ENCODE results near the gene PRR15.
"Not testable (repeated sequence)": the region's sequence is repeated elsewhere in the genome, so short reads cannot be mapped to it uniquely, and the experiment has no call there.

The PRR15 gene, protein sequence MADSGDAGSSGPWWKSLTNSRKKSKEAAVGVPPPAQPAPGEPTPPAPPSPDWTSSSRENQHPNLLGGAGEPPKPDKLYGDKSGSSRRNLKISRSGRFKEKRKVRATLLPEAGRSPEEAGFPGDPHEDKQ

DNA sequence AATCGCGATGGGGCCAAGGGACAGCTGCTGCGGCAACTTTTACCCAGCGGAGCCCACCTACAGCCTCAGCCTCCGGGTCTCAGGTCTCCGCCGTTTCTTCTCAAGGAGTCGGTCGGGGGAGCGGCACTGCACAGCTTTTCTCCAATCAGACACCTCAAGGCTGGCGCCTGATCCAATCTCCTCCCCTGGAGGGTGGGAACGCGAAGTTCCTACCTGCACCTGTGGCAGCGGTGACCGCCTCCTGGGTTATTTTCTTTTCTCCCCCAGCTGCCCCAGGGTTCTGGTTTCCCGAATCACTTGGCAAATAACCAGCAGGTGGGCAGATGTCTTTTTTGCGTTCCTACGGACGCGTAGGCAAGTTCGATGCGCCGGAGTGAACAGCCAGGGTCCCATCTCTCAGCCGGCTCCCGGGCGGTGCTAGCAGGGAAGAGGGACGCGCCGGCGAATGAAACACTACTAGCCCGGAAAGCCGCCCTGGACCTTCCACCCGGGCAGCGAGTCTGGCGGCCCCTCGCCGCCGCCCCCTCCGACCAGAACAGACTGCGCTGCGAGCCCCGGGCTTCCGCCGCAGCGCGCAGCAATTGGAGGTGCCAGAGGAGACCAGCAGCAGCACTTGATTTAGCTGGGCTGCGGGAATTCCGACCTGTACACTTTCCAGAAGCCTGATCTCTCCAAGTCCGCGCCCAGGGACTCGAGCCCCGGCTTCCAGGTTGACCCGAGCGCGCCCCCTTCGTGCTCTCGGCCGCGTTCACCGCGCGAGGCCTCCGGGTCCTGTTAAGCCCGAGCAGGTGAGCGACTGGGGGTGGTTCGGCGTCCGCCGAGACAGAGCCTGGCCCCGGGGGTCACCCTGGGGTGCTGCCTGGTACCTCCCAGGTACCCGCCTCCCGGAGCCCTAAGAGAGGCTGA, at the start of gene PRR15:
Gene PRR15 (plus strand): TSS at position 246 of the 906 bp plus-strand sequence. CDS start 2,495 bp downstream, outside the sequence.
- peak; percentile 30 for DNase-seq
- Histone ChIP-seq H3K27ac (no peak within 1 kb of the TSS), H3K4me3 (ENCODE audit: low read depth, low read length) (peak within 1 kb of the TSS; percentile 61), H3K36me3 (replicated peaks) (no peaks in the 10 kb centered on the region), H3K27me3 (replicated peaks) (peaks cover 11% of the 10 kb centered on the region)
- TF ChIP-seq, protein P1, sequence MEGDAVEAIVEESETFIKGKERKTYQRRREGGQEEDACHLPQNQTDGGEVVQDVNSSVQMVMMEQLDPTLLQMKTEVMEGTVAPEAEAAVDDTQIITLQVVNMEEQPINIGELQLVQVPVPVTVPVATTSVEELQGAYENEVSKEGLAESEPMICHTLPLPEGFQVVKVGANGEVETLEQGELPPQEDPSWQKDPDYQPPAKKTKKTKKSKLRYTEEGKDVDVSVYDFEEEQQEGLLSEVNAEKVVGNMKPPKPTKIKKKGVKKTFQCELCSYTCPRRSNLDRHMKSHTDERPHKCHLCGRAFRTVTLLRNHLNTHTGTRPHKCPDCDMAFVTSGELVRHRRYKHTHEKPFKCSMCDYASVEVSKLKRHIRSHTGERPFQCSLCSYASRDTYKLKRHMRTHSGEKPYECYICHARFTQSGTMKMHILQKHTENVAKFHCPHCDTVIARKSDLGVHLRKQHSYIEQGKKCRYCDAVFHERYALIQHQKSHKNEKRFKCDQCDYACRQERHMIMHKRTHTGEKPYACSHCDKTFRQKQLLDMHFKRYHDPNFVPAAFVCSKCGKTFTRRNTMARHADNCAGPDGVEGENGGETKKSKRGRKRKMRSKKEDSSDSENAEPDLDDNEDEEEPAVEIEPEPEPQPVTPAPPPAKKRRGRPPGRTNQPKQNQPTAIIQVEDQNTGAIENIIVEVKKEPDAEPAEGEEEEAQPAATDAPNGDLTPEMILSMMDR (IDR thresholded peaks at IDR 0.05; ENCODE audit: low read depth, low read length, missing control alignments) = no peak
- in situ Hi-C loops (cut with HindIII; ENCODE audit: low pct_ligation_motif_present, low sequenced_read_pairs) = no loop called here

DNA sequence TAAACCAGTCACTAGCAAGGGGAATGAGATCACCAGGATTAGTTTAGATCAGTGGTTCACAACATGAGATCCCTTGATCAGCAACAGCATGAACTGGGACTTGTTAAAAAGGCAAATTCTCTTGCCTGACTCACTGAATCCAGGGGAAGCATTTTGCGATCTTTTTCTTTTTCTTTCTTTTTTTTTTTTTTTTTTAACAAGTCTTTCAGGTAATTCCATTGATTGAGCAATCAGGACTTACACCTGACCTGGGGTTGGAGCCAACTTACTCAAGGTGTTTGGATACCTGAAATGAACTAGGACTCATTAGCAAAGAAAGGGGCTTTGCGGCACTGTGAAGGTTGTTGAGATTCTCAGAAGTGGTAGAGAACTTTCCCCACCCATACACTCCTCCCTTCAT, 47.1 kb upstream of the PRR15 start:
- DNase-seq = no peak
- no peaks in the 10 kb centered on the region for H3K27me3 ChIP-seq (replicated peaks)
- TF ChIP-seq, protein P1 (IDR thresholded peaks at IDR 0.05; ENCODE audit: low read depth, low read length, missing control alignments) = no peak
- no peaks in the 10 kb centered on the region for H3K36me3 ChIP-seq (replicated peaks)
- in situ Hi-C loops (cut with HindIII; ENCODE audit: low pct_ligation_motif_present, low sequenced_read_pairs) = no loop called here
- H3K4me3 ChIP-seq (ENCODE audit: low read depth, low read length) = no peak overlapping the region
- H3K27ac ChIP-seq = no peak overlapping the region

GRCh38 chr7:29518616-29519015, 45.0 kb upstream of the PRR15 start:
- TF ChIP-seq, protein P1 (IDR thresholded peaks at IDR 0.05; ENCODE audit: low read depth, low read length, missing control alignments) = no peak
- no peaks in the 10 kb centered on the region for H3K36me3 ChIP-seq (replicated peaks)
- no peak overlapping the region for H3K4me3 ChIP-seq (ENCODE audit: low read depth, low read length)
- in situ Hi-C loops (cut with HindIII; ENCODE audit: low pct_ligation_motif_present, low sequenced_read_pairs) = no loop called here
- DNase-seq = no peak
- H3K27me3 ChIP-seq (replicated peaks) = no peaks in the 10 kb centered on the region
- H3K27ac ChIP-seq = no peak overlapping the region

DNA sequence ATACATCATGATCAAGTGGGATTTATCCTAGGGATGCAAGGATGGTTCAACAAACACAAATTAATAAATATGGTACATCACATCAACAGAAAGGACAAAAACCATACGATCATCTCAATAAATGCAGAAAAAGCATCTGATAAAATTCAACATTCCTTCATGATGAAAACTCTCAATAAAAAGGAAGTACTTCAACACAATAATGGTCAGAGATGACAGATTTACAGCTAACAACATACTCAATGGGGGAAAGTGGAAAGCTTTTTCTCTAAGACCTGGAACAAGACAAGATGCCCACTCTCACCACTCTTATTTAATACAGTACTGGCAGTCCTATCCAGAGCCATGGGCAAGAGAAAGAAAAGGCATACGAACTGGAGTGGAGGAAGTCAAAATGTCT, 39.9 kb upstream of the PRR15 start:
- no peaks in the 10 kb centered on the region for H3K27me3 ChIP-seq (replicated peaks)
- TF ChIP-seq, protein P1 (IDR thresholded peaks at IDR 0.05; ENCODE audit: low read depth, low read length, missing control alignments) = no peak
- DNase-seq = no peak
- H3K27ac ChIP-seq = no peak overlapping the region
- in situ Hi-C loops (cut with HindIII; ENCODE audit: low pct_ligation_motif_present, low sequenced_read_pairs) = no loop called here
- H3K4me3 ChIP-seq (ENCODE audit: low read depth, low read length) = no peak overlapping the region
- H3K36me3 ChIP-seq (replicated peaks) = no peaks in the 10 kb centered on the region

- TF ChIP-seq, protein P1 (IDR thresholded peaks at IDR 0.05; ENCODE audit: low read depth, low read length, missing control alignments) = no peak
- Histone ChIP-seq H3K27ac (no peak overlapping the region), H3K27me3 (replicated peaks) (no peaks in the 10 kb centered on the region), H3K4me3 (ENCODE audit: low read depth, low read length) (no peak overlapping the region), H3K36me3 (replicated peaks) (no peaks in the 10 kb centered on the region)
- in situ Hi-C loops (cut with HindIII; ENCODE audit: low pct_ligation_motif_present, low sequenced_read_pairs) = no loop called here
- no peak for DNase-seq
These were observed 36.0 kb upstream of the PRR15 start for GRCh38 chr7:29527505-29528108.

- H3K4me3 ChIP-seq (ENCODE audit: low read depth, low read length); H3K27ac ChIP-seq; H3K27me3 ChIP-seq (replicated peaks); DNase-seq; in situ Hi-C loops (cut with HindIII; ENCODE audit: low pct_ligation_motif_present, low sequenced_read_pairs); H3K36me3 ChIP-seq (replicated peaks): not testable (repeated sequence)
These were observed 35.1 kb upstream of the PRR15 start for GRCh38 chr7:29528526-29528925.

Data from brain microvascular endothelial cell (primary cell).